DND-41 (cell line): ENCODE measurements around the gene PEF1.

Source experiments
- ATAC-seq: fragments of 200-7000 bp; cut with Tn5 transposase; 3 replicates; pipeline ENCODE4 v1.9.1; 2021; ENCODE audit warnings: low read depth; ENCODE audit not compliant: insufficient read depth
- DNase-seq: peaks from one replicate; pipeline ENCODE4 v3.0.0-alpha.2; 2020
- H2AFZ ChIP-seq: 2 replicates; pipeline ENCODE4 v1.6.0; 2012; ENCODE audit warnings: low read depth, low read length
- H3K27ac ChIP-seq: 2 replicates; pipeline ENCODE4 v1.5.1; 2012; ENCODE audit warnings: low read length, inconsistent platforms
- H3K27me3 ChIP-seq: fragments of 200-600 bp; sonication (generic); 2 replicates; pipeline ENCODE4 v1.6.0; 2012; ENCODE audit warnings: low read length, mild to moderate bottlenecking, inconsistent platforms; ENCODE audit not compliant: insufficient read depth, poor library complexity
- H3K36me3 ChIP-seq: 2 replicates; pipeline ENCODE4 v1.5.1; 2012; ENCODE audit warnings: low read length, inconsistent platforms; ENCODE audit not compliant: insufficient read depth
- H3K4me1 ChIP-seq: 2 replicates; pipeline ENCODE4 v1.5.1; 2012; ENCODE audit warnings: mild to moderate bottlenecking, low read length; ENCODE audit not compliant: insufficient read depth
- H3K4me2 ChIP-seq: 2 replicates; pipeline ENCODE4 v1.6.0; 2012; ENCODE audit warnings: mild to moderate bottlenecking, moderate library complexity, low read length, inconsistent platforms; ENCODE audit not compliant: insufficient read depth
- H3K4me3 ChIP-seq, 2 experiments: fragments of 200-600 bp in 1 of 2; shearing (Covaris generic) in 1 of 2; 2 replicates each; pipeline ENCODE4 v1.5.1; 2012 to 2016; ENCODE audit warnings: inconsistent platforms in 2 of 2, low read length in 2 of 2, mild to moderate bottlenecking in 2 of 2, low read depth in 1 of 2, moderate library complexity in 1 of 2
- H3K79me2 ChIP-seq: 2 replicates; pipeline ENCODE4 v1.6.0; 2012; ENCODE audit warnings: low read length, inconsistent platforms; ENCODE audit not compliant: insufficient read depth
- H3K9ac ChIP-seq: 2 replicates; pipeline ENCODE4 v1.6.0; 2012; ENCODE audit warnings: low read depth, mild to moderate bottlenecking, inconsistent platforms, low read length, moderate library complexity
- H3K9me3 ChIP-seq: 2 replicates; pipeline ENCODE4 v1.5.1; 2012; ENCODE audit warnings: low read length, moderate library complexity, mild to moderate bottlenecking, inconsistent platforms; ENCODE audit not compliant: insufficient read depth, severe bottlenecking
- H4K20me1 ChIP-seq: 2 replicates; pipeline ENCODE4 v1.6.0; 2012; ENCODE audit warnings: low read length; ENCODE audit not compliant: insufficient read depth
- CTCF ChIP-seq: IDR thresholded peaks from 2 replicates; pipeline ENCODE4 v1.5.1; 2012; ENCODE audit warnings: borderline replicate concordance, low read length, moderate library complexity, mild to moderate bottlenecking; ENCODE audit not compliant: poor library complexity, severe bottlenecking; ENCODE audit errors: extremely low read depth
- EZH2 ChIP-seq: IDR thresholded peaks from 3 replicates; pipeline ENCODE4 v1.6.1; 2012; ENCODE audit warnings: borderline replicate concordance, low read depth, mild to moderate bottlenecking, moderate library complexity, low read length, inconsistent platforms; ENCODE audit not compliant: severe bottlenecking

Gene PEF1

GRCh38 chr1:31583995-31584868, 60.4 kb downstream of the PEF1 start:
- TF ChIP-seq CTCF (no peak), EZH2 (no peak)
- ATAC-seq: no peak

GRCh38 chr1:31583082-31583994, 61.3 kb downstream of the PEF1 start:
- Histone ChIP-seq H3K4me1 (no peaks in the 10 kb centered on the region), H3K4me2 (no peak overlapping the region), H3K9ac (no peak overlapping the region)

More at GRCh38 chr1:31583995-31584868, 60.4 kb downstream of the PEF1 start:
- Histone ChIP-seq H2AFZ (no peak overlapping the region), H3K4me2 (no peak overlapping the region), H3K27ac (no peak overlapping the region), H3K27me3 (no peaks in the 10 kb centered on the region), H3K4me1 (no peaks in the 10 kb centered on the region), H3K9me3 (no peaks in the 10 kb centered on the region), H3K36me3 (no peaks in the 10 kb centered on the region), H3K9ac (no peak overlapping the region), H3K79me2 (no peaks in the 10 kb centered on the region), H3K4me3 (no peak overlapping the region), H4K20me1 (peaks cover 4% of the 10 kb centered on the region; the same call in 1 of the 2 replicates)
- DNase-seq: no peak

More at GRCh38 chr1:31583082-31583994, 61.3 kb downstream of the PEF1 start:
- Histone ChIP-seq H3K4me3 (no peak overlapping the region), H3K36me3 (no peaks in the 10 kb centered on the region), H2AFZ (no peak overlapping the region), H3K9me3 (no peaks in the 10 kb centered on the region), H3K79me2 (no peaks in the 10 kb centered on the region), H3K27ac (no peak overlapping the region), H4K20me1 (peaks cover 4% of the 10 kb centered on the region; the same call in 1 of the 2 replicates), H3K27me3 (no peaks in the 10 kb centered on the region)
- TF ChIP-seq CTCF: no peak
- TF ChIP-seq EZH2: no peak
- DNase-seq (no peak), ATAC-seq (no peak)
